Breast epithelium (tissue), 4 donors: ENCODE measurements around the gene NR5A2. TPM values are rescaled to one million over a fixed set of nuclear protein-coding genes. Genes with fewer than 3 reads are reported as not detected.

Experiments used
- DNase-seq, 2 donors: peaks; one replicate each; pipeline ENCODE4 v3.0.0-alpha.2; 2019; ENCODE audit warnings: low spot score in 2 of 2
- H3K27ac ChIP-seq, 2 donors: fragments of 200-600 bp; sonication (generic) in 1 of 2; one replicate each; pipeline ENCODE4 v1.5.1; 2016 to 2019; ENCODE audit warnings: mild to moderate bottlenecking in 1 of 2
- H3K27me3 ChIP-seq, 2 donors: fragments of 200-600 bp; sonication (generic) in 1 of 2; one replicate each; pipeline versions ENCODE4 v1.5.1 to v1.6.0; 2017 to 2019; ENCODE audit warnings: control low read depth in 1 of 2, mild to moderate bottlenecking in 1 of 2
- H3K36me3 ChIP-seq: fragments of 200-600 bp; one replicate; pipeline ENCODE4 v1.5.1; 2019
- H3K4me1 ChIP-seq, 2 donors: fragments of 200-600 bp; sonication (generic); one replicate each; pipeline ENCODE4 v1.5.1; 2016 to 2019; ENCODE audit warnings: control low read depth in 1 of 2
- H3K4me3 ChIP-seq, 3 donors: fragments of 200-600 bp; sonication (generic); 1 replicate in 2 of 3; 2 replicates in 1 of 3; pipeline ENCODE4 v1.5.1; 2016 to 2019; ENCODE audit warnings: mild to moderate bottlenecking in 3 of 3, moderate library complexity in 2 of 3
- H3K9me3 ChIP-seq, 2 donors: fragments of 200-600 bp; sonication (generic) in 1 of 2; one replicate each; pipeline ENCODE4 v1.5.1; 2016 to 2019; ENCODE audit warnings: control low read depth in 1 of 2
- CTCF ChIP-seq, 3 donors: fragments of 450-650 bp; IDR thresholded peaks; one replicate each; pipeline ENCODE4 v1.5.1; 2016 to 2017; ENCODE audit warnings: antibody characterized with exemption in 3 of 3, mild to moderate bottlenecking in 3 of 3, moderate library complexity in 3 of 3
- POLR2A ChIP-seq: fragments of 450-650 bp; IDR thresholded peaks from one replicate; pipeline ENCODE4 v1.6.1; 2016; ENCODE audit warnings: antibody characterized with exemption, mild to moderate bottlenecking, moderate library complexity
- POLR2AphosphoS5 ChIP-seq, 3 donors: sonication (generic); formaldehyde crosslinking; IDR thresholded peaks; one replicate each; pipeline ENCODE4 v1.6.1; 2017; ENCODE audit warnings: antibody characterized with exemption in 3 of 3
- intact Hi-C: fragments of 100-400 bp; cut with DNase I; formaldehyde crosslinking; loops from one replicate; pipeline ENCODE4 v1.15.1; 2023; ENCODE audit warnings: low total_unique reads
- total RNA-seq, 3 donors: library from RNA; depleted of rRNA; stranded (reverse); fragments of >200 nt; gene quantifications; one replicate each; pipeline ENCODE4 v1.1.0, GENCODE V29; 2016

NR5A2 gene
- total RNA-seq, 3 donors from 2014 or later: 4.1 to 5.6 (median 4.9) TPM

- no peak overlapping the region for H3K4me3 ChIP-seq
- no peak for TF ChIP-seq CTCF (IDR thresholded peaks at IDR 0.05)
- no peak for TF ChIP-seq POLR2AphosphoS5 (IDR thresholded peaks at IDR 0.05)
- no peak for TF ChIP-seq POLR2A
- no peaks in the 10 kb centered on the region for H3K36me3 ChIP-seq
- H3K27me3 ChIP-seq: no peaks in the 10 kb centered on the region
- no peak overlapping the region for H3K27ac ChIP-seq
- H3K9me3 ChIP-seq: no peaks in the 10 kb centered on the region
- H3K4me1 ChIP-seq: no peaks in the 10 kb centered on the region
- intact Hi-C loops: no loop called here
- no peak for DNase-seq
Observed at GRCh38 chr1:200206761-200207160, 179.3 kb downstream of the NR5A2 start.

- intact Hi-C loops: no loop called here
- DNase-seq: no peak
Observed at GRCh38 chr1:200207711-200208126, 180.2 kb downstream of the NR5A2 start.

GRCh38 chr1:200211157-200211556 is 183.6 kb downstream of the NR5A2 start:
- no peaks in the 10 kb centered on the region for H3K4me1 ChIP-seq
- intact Hi-C loops: no loop called here
- H3K27ac ChIP-seq: no peak overlapping the region
- TF ChIP-seq CTCF (IDR thresholded peaks at IDR 0.05): no peak
- TF ChIP-seq POLR2AphosphoS5 (IDR thresholded peaks at IDR 0.05): no peak
- no peak for TF ChIP-seq POLR2A
- H3K27me3 ChIP-seq: no peaks in the 10 kb centered on the region
- no peak for DNase-seq
- H3K36me3 ChIP-seq: no peaks in the 10 kb centered on the region
- peaks cover 0 to 2% of the 10 kb centered on the region in 2 donors for H3K9me3 ChIP-seq
- no peak overlapping the region for H3K4me3 ChIP-seq

More at GRCh38 chr1:200207711-200208126, 180.2 kb downstream of the NR5A2 start:
- H3K4me3 ChIP-seq: no peak overlapping the region
- no peaks in the 10 kb centered on the region for H3K36me3 ChIP-seq
- TF ChIP-seq CTCF (IDR thresholded peaks at IDR 0.05) (no peak), POLR2A (no peak), POLR2AphosphoS5 (IDR thresholded peaks at IDR 0.05) (no peak)
- no peak overlapping the region for H3K27ac ChIP-seq
- no peaks in the 10 kb centered on the region for H3K27me3 ChIP-seq
- no peaks in the 10 kb centered on the region for H3K4me1 ChIP-seq
- H3K9me3 ChIP-seq: no peaks in the 10 kb centered on the region

GRCh38 chr1:200213392-200213791 is 185.9 kb downstream of the NR5A2 start:
- TF ChIP-seq CTCF (IDR thresholded peaks at IDR 0.05) (no peak), POLR2AphosphoS5 (IDR thresholded peaks at IDR 0.05) (no peak), POLR2A (no peak)
- intact Hi-C loops: no loop called here

GRCh38 chr1:200213921-200214320 is 186.4 kb downstream of the NR5A2 start:
- no peaks in the 10 kb centered on the region for H3K36me3 ChIP-seq
- peaks cover 0 to 2% of the 10 kb centered on the region in 2 donors for H3K9me3 ChIP-seq
- H3K27ac ChIP-seq: no peak overlapping the region
- intact Hi-C loops: no loop called here
- H3K4me1 ChIP-seq: no peaks in the 10 kb centered on the region
- no peak overlapping the region for H3K4me3 ChIP-seq
- DNase-seq: no peak
- H3K27me3 ChIP-seq: no peaks in the 10 kb centered on the region
- TF ChIP-seq CTCF (IDR thresholded peaks at IDR 0.05) (no peak), POLR2AphosphoS5 (IDR thresholded peaks at IDR 0.05) (no peak), POLR2A (no peak)

More at GRCh38 chr1:200213392-200213791, 185.9 kb downstream of the NR5A2 start:
- H3K36me3 ChIP-seq: no peaks in the 10 kb centered on the region
- H3K9me3 ChIP-seq: peaks cover 0 to 2% of the 10 kb centered on the region in 2 donors
- H3K27ac ChIP-seq: no peak overlapping the region
- no peaks in the 10 kb centered on the region for H3K27me3 ChIP-seq
- no peak for DNase-seq
- no peaks in the 10 kb centered on the region for H3K4me1 ChIP-seq
- H3K4me3 ChIP-seq: no peak overlapping the region
